Measurements from ENCODE around the gene GNAI1. TPM values are rescaled to one million over a fixed set of nuclear protein-coding genes. Genes with fewer than 3 reads are reported as not detected.

The GNAI1 gene
- total RNA-seq, 1 experiment from 2014 or later, result not detected

Small RNA genes lying within 50 kb of the gene (small RNA-seq; reads per million reads assigned to genes)
- gene RN7SL869P, result not detected

Data from Karpas-422 (cell line).